Activated effector memory CD4-positive, alpha-beta T cell treated with Interleukin-2 at 50 U/mL for 16 hours (primary cell): ENCODE measurements around the gene ATP5PF.
"Not testable (repeated sequence)": the region's sequence is repeated elsewhere in the genome, so short reads cannot be mapped to it uniquely, and the experiment has no call there.

ENCODE experiments used
- DNase-seq: peaks from one replicate; pipeline ENCODE4 v3.0.0-alpha.2; 2020

Gene ATP5PF

DNA sequence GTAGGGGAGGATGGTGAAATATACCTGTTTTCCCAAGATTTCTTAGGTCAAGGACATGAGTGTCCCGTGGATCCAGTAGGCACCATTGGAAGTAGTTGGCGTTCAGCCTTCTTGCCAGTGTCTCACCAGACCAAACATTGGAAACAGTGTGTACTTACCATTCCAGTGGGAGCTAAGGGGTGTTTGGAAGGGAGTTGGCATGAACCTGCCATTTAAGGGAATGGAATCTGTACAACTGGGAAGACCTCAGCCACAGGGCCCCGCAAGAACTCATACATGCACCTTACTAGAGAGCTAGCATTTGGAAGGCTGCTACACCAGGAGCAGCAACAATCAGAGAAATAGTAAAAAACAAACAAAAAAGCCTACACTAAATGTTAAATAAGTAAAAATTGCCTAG is 12.7 kb downstream of the ATP5PF start:
- DNase-seq: no peak

DNA sequence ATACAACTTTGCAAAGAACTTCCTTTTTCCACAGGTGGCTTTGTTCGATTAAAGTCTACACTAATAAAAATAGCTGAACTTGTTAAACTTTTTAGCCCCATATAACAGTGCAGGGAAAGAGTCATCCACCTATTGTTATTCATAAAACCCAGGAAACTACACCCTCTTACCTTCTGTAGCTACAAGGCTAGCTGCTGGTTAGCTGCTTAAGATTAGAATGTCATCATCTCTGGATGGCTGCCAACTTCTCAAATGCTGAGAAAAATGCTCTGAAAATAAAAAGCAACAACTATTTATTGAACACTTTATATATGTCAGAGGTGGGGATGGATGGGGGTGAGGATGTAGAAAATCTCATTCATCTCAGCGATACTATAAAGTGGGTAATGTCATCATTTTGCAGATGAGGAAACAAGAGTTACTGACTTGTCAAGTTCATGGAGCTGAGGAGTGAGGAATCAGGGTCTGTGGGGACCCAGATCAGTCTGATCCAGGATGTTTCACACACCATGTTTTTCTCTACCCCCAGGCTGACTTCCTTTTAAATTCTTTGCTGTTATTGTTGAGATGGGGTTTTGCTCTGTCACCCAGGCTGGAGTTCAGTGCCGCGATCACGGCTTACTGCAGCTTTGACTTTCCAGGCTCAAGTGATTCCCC is 17.1 kb downstream of the ATP5PF start:
- no peak for DNase-seq

DNA sequence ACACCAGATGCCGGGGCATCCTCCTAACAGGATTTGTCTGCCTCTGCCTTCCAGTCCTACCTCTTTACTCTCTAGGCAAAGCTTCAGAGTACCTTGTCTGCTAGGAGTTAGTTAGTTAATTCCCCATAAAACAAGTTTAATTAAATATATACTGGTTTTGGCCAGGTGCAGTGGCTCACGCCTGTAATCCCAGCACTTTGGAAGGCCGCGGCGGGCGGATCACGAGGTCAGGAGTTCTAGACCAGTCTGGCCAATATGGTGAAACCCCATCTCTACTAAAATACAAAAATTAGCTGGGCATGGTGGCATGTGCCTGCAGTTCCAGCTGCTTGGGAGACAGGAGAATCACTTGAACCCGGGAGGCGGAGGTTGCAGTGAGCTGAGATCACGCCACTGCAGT is 20.6 kb downstream of the ATP5PF start:
- not testable (repeated sequence) for DNase-seq

DNA sequence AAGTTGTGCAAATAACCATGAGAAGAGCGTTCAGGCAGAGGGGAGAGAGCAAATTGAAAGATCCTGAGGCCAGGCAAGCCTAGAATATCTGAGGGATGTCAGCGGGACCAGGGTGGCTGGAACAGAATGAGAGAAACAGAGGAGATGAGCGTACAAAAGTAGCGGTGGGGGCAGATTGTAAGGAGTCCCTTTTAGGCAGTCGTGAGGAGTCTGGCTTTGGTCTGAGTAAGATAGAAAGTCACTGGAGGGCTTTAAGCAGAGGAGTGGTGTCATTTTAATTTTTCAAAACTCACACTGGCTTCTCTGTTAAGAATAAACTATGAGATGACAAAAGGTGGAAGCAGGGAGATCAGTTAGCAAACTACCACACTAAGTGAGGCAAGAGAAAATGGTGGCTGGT is 24.2 kb downstream of the ATP5PF start:
- no peak for DNase-seq

DNA sequence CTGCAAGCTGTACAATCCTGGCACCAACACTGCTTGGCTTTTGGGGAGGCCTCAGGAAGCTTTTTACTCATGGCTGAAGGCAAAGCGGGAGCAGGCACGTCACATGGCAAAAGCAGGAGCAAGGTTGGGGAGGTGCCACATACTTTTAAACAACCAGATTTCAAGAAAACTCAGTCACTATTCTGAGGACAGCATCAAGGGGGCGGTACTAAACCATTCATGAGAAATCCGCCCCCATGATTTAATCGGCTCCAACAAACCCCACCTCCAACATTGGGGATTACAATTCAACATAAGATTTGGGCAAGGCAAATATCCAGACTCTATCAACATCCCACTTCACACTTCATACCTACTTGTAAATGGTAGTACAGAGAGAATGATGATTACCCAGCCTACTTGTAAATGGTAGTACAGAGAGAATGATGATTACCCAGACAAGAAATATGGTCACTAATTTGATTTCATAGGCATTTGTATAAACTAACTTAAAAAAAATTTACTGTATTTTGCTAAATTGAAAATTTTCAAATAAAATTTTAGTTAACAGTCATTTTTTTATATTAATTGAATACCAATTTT is 24.9 kb downstream of the ATP5PF start:
- DNase-seq: no peak

DNA sequence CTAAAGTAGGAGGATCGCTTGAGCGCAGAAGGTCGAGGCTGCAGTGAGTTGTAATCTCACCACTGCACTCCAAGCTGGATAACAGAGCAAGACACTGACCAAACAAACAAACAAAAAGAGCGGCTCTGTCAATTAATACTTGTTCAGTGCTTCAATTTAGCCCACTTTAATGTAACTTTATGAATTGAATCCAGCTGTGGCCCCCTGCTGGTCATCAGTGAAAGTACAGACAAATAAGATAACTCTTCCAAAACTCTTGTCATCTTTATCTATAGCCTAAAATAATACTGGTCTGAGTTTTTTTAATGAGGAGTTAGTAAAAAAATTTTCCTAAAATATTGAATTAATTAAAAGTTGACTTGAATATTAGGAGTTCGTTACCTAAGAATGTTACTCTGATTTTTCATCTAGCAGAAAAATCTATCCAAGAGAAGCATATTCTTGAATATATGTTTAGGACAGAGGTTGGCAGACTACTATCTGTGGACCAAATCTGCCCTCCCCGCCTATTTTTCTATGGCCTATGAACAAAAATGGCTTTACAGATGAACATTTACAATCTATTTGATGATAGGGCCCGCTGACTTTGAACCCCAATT is 26.1 kb downstream of the ATP5PF start:
- peak; percentile 12 for DNase-seq

DNA sequence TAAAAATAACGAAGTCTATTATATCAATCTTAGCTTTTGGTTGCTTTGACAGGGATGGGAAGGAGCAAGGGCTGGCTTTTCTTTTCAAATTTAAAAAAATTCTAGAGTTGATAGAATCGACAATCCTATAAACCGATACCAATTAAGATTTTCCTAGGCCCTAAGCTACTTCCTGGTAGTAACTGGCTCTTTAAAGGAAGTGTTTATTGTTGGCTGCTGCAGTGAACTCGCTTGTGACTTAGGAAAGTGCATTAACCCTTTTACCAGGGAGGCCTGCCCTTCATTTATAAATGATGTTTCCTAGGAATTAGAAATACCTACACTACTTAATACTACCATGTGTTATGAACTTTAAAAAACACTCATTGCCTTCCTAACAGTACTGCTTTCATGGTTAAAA is 33.2 kb downstream of the ATP5PF start:
- no peak for DNase-seq

DNA sequence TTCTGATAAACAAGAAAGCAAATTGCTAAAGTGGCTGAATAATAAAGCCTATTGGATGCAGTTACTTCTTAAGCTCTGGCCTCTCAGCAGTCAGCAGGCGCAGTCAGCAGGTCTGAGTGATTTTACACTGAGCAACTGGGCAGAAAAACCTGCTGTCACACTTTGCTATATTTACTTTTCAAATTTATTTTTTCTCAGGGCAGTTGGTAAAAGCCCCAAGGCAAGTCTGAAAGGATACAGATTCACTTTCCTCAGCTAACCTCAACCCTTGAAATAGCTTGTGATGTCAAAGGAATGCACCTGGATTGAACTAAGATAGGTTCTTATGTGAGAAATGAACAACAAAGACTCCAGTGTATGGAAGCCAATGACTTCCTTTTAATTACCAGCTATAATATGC is 34.0 kb downstream of the ATP5PF start:
- DNase-seq: no peak

DNA sequence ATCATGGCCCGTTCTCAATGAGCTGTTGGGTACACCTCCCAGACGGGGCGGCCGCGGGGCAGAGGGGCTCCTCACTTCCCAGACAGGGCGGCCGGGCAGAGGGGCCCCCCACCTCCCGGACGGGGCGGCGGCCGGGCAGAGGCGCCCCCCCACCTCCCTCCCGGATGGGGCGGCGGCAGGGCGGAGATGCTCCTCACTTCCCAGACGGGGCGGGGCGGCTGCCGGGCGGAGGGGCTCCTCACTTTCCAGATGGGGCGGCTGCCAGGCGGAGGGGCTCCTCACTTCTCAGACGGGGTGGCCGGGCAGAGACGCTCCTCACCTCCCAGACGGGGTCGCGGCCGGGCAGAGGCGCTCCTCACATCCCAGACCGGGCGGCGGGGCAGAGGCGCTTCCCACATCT is 39.2 kb downstream of the ATP5PF start:
- DNase-seq: not testable (repeated sequence)

DNA sequence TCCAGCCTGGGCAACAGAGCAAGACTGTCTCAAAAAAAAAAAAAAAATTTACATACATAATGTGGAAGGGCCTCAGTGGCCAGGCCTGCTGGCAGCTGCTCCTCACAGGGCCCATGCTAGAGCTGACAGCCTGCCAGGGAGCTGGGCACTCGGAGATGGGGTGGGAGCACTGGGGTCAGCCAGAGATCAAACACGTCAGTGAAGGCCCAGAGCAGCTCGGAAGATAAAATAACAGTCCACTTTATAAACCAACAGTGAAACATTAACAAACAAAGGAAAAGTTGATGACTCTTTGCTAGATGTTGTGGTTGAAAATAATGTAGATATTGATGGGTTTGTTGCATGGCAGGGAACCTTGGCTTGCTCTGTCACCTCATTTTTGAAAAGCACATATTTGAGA is 42.7 kb downstream of the ATP5PF start:
- DNase-seq: no peak

DNA sequence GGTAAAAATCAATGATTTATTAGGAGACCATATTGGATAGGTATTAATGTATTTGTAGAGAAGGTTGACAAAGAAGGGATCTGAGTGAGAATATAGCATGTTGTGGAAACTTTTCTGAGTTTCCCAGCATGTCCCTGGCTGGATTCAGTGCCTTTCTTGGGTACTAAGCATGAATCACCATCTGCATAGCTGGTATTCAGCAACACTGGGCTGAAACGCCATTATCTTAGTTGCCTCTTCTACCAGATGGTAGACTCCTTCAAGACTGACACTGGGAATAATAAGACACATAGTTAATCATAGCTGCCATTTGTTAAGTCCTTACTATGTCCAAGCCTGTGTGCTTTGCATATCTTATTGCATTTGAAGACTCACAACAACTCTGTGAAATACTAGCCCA is 45.5 kb downstream of the ATP5PF start:
- no peak for DNase-seq

DNA sequence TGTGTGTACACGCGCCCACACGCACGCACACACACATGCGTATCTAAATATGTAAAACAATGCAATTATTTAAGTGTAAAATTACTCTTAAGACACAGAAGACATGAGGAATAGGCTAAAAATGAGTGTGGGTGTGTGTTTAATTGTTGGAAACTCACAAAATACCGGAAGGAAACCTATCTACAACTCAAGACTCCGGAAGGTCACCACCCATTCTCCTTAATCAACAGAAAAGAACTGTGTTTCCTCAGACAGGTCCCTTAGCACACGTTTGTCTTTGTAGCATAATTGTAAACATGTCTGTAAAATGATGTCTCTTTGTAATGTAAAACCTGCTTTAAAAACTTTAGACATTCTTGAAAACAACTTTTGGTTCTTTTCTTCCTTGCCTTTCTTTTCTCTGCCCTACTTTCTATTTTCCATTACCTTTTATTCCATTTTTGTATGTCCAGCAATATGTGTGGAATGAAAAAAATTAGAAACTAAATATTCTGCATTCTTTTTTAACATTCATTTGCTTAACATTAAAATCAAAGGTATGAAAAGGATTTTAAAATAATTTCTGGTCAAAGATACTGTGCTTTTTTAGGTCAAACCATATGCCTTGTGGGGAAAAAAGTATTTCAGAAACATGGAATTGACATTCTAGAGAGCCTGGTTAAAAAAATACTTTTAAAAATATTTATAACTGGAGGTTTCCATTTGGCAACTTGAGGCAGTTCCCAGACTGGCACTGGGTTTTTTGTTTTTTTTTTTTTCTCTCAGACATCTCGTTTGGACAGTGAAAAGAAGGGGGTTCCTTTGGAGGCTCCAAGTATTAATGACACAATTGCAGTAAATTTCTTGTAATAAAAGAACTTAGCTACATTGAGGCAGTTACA is 46.2 kb downstream of the ATP5PF start:
- no peak for DNase-seq

DNA sequence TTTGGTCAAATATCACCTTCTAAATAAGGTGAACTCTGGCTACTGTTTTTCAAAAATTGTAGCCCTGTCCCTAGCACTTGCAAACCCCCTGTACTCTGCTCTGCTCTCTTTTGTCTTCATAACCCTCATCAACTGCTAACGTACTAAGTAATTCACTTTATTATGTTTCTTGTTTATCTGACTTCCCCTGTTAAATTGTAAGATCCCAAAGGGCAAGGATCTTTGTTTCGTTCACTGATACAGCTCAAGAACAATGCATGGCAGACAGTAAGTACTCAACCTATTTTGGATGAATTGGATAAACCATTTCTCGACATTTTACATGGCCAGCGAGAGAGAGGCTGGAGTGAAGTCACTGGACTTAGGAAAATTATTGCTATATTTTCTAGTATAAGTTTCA is 46.9 kb downstream of the ATP5PF start:
- no peak for DNase-seq

DNA sequence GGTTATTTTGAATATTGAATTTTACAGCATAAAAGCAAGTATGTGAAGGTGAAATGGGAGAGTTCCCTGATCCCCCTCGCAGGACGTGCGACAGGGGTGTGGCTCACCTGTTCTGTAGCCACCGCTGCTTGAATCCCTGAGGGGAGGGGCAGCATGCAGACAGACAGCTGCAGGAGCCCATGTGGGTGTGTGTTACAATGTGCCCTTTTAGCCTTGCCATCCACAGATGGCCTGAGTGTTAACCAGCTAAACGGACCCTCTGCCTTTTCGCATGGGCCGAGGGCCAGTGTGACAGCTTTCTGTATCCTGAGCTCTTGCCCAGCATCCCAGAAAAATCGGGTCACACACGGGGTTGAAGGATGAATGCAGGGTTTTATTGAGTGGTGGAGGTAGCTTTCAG is 52.3 kb downstream of the ATP5PF start:
- DNase-seq: no peak

DNA sequence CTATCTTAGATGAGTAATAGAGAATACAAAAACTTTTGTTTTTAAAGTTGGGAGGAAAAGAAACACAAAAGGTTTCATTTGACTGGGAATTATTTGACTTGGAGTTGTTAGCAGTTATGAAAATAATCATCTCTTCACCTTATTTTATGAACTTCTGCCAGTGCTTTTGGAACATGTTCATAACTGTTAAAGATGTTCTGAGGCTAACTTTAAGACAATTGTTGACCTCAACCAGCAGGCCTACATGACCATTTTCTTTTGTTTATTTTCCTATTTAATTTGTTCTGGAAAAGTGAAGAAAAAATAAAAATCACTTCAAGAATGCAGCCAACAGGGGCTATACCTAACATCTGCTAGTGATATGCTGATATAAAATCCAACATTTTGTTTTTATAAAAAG is 58.3 kb downstream of the ATP5PF start:
- no peak for DNase-seq
